GM23248 (cell line): Measurements from ENCODE around the gene CTSF. TPM values are rescaled to one million over a fixed set of nuclear protein-coding genes. Genes with fewer than 3 reads are reported as not detected.

Experiments
- DNase-seq: peaks from one replicate; pipeline ENCODE4 v3.0.0-alpha.2; 2015
- H2AFZ ChIP-seq: fragments of 200-600 bp; sonication (generic); 2 replicates; pipeline ENCODE4 v1.6.1; 2016; ENCODE audit warnings: antibody characterized with exemption
- H3F3A ChIP-seq: fragments of 200-600 bp; sonication (generic); 2 replicates; pipeline ENCODE4 v1.6.1; 2016; ENCODE audit warnings: mild to moderate bottlenecking, antibody characterized with exemption, mixed run types; ENCODE audit not compliant: insufficient read depth
- H3K27ac ChIP-seq: fragments of 200-600 bp; sonication (generic); 2 replicates; pipeline ENCODE4 v1.5.1; 2016; ENCODE audit warnings: mild to moderate bottlenecking
- H3K27me3 ChIP-seq: fragments of 200-600 bp; sonication (generic); replicated peaks from 2 replicates; pipeline ENCODE4 v1.6.1; 2016; ENCODE audit warnings: mild to moderate bottlenecking; ENCODE audit not compliant: insufficient read depth
- H3K36me3 ChIP-seq: fragments of 200-600 bp; sonication (generic); 2 replicates; pipeline ENCODE4 v1.6.1; 2016; ENCODE audit warnings: low read depth, mild to moderate bottlenecking
- H3K4me1 ChIP-seq: fragments of 200-600 bp; sonication (generic); 2 replicates; pipeline ENCODE4 v1.6.1; 2016; ENCODE audit warnings: mild to moderate bottlenecking; ENCODE audit not compliant: insufficient read depth
- H3K4me2 ChIP-seq: fragments of 200-600 bp; sonication (generic); one replicate; pipeline ENCODE4 v1.6.1; 2016; ENCODE audit warnings: mild to moderate bottlenecking; ENCODE audit not compliant: unreplicated experiment
- H3K4me3 ChIP-seq: fragments of 200-600 bp; sonication (generic); 2 replicates; pipeline ENCODE4 v1.5.1; 2016; ENCODE audit warnings: mild to moderate bottlenecking
- H3K79me2 ChIP-seq: fragments of 200-600 bp; sonication (generic); 2 replicates; pipeline ENCODE4 v1.6.1; 2016; ENCODE audit warnings: mild to moderate bottlenecking; ENCODE audit not compliant: insufficient read depth
- H3K9ac ChIP-seq: fragments of 200-600 bp; sonication (generic); 2 replicates; pipeline ENCODE4 v1.6.1; 2016; ENCODE audit warnings: mild to moderate bottlenecking
- H3K9me2 ChIP-seq: fragments of 200-600 bp; sonication (generic); 2 replicates; pipeline ENCODE4 v1.6.1; 2016; ENCODE audit warnings: mixed run types, mild to moderate bottlenecking, moderate library complexity; ENCODE audit not compliant: insufficient read depth
- H3K9me3 ChIP-seq: fragments of 200-600 bp; sonication (generic); one replicate; pipeline ENCODE4 v1.6.1; 2017; ENCODE audit warnings: low read depth
- H4K20me1 ChIP-seq: fragments of 200-600 bp; sonication (generic); 2 replicates; pipeline ENCODE4 v1.6.0; 2016; ENCODE audit not compliant: insufficient read depth
- EZH2 ChIP-seq: fragments of 200-600 bp; sonication (generic); IDR thresholded peaks from 2 replicates; pipeline ENCODE4 v1.6.1; 2018; ENCODE audit warnings: antibody characterized with exemption, mild to moderate bottlenecking; ENCODE audit not compliant: insufficient read depth, poor library complexity, severe bottlenecking
- EZH2phosphoT487 ChIP-seq: fragments of 200-600 bp; sonication (generic); IDR thresholded peaks from 2 replicates; pipeline ENCODE4 v1.6.1; 2018; ENCODE audit warnings: antibody characterized with exemption, moderate library complexity, mild to moderate bottlenecking, low read depth; ENCODE audit not compliant: insufficient read depth
- WGBS, 2 experiments: methylation state at CpG; one replicate each; pipeline ENCODE4 v1.1.6; 2015 to 2017; ENCODE audit warnings: low lambda C conversion rate in 2 of 2, low coverage in 1 of 2; ENCODE audit errors: missing lambda C conversion rate in 2 of 2; 5-methylcytosine and 5-hydroxymethylcytosine counted together
- in situ Hi-C: fragments of 300-500 bp; cut with MboI; formaldehyde crosslinking; loops from 2 replicates; pipeline ENCODE4 v1.15.0; 2020
- polyA plus RNA-seq: library from polyadenylated mRNA; unstranded; fragments of >200 nt; fragmentation: Nextera tagmentation; extraction: Ambion mirVana; gene quantifications from 2 replicates; pipeline ENCODE4 v1.2.1, GENCODE V29; 2016
- small RNA-seq: library from RNA; depleted of rRNA; stranded (forward); fragments of <200 nt; gene quantifications from one replicate; pipeline ENCODE3, GENCODE V24; 2014; ENCODE audit warnings: low read depth, low replicate concordance
- total RNA-seq: library from RNA; depleted of rRNA; stranded (reverse); fragments of >200 nt; shearing (Covaris generic); gene quantifications from 2 replicates; pipeline ENCODE4 v1.2.3, GENCODE V29; 2014; rRNA removed

The CTSF gene
- total and polyA plus RNA-seq, 2 experiments from 2014 or later, result 59.2 to 72.6 TPM

DNA sequence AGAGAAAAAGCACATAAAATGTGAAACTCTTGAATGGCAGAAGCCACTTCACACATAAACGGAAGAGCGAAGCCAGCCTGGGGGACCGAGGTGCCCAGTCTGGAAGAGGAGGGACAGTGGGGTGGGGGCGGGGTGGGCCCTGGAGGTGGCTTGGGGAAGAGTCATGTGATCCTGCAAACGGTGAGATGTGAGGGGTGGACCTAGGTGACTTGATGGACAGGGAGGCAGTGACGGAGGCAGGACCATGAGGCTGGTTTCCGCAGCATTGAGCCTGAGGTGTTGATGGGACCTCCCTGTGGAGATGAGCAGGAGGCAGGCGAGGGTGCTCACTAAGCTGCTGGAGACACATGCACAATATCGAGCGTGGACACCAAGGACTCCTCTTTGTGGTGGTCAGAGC, 39.3 kb downstream of the CTSF start:
- Histone ChIP-seq H3K27me3 (no peaks in the 10 kb centered on the region), H3F3A (no peaks in the 10 kb centered on the region), H3K4me2 (no peak overlapping the region), H3K9me2 (no peaks in the 10 kb centered on the region), H3K4me1 (no peaks in the 10 kb centered on the region), H3K9ac (no peak overlapping the region), H4K20me1 (no peaks in the 10 kb centered on the region), H3K36me3 (no peaks in the 10 kb centered on the region), H3K79me2 (no peaks in the 10 kb centered on the region), H3K27ac (no peak overlapping the region), H3K4me3 (no peak overlapping the region), H3K9me3 (no peaks in the 10 kb centered on the region), H2AFZ (no peak overlapping the region)
- TF ChIP-seq EZH2 (no peak), EZH2phosphoT487 (no peak)
- DNase-seq, result no peak
- WGBS, 2 experiments, result 78 to 87% methylated on average over 8 to 10 of the region's 10 CpGs
- in situ Hi-C loops, result no loop called here

DNA sequence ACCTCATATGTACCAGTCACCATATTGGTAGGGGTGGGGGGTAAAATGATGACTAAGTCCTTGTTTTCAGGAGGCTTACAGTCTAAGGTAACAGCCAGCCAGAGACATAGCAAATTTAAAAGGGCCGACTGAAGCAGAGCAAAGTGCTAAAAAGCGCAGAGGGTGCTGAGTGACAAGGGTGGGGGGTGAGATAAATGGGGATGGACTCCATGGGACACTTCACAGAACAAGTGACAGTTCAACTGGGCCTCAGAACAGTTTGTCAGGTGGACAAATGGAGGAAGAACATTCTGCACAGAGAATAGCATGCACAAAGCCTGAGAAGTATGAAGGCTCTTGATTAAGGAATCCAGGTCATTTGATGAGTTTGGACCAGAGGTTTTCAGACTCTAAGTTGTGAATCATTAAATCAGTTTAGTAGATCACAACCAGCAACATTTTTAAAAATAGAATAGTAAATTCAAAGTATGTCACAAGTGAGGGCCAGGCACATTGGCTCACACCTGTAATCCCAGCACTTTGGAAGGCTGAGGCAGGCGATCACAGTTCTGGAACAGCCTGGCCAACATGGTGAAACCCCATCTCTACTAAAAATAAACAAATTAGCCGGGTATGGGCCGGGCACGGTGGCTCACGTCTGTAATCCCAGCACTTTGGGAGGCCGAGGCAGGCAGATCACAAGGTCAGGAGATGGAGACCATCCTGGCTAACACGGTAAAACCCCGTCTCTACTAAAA, 43.9 kb downstream of the CTSF start:
- no peak overlapping the region for H3K9ac ChIP-seq
- peaks cover 8% of the 10 kb centered on the region; the same call in 1 of the 2 replicates for H3K36me3 ChIP-seq
- no peaks in the 10 kb centered on the region for H4K20me1 ChIP-seq
- TF ChIP-seq EZH2, result no peak
- no peak for TF ChIP-seq EZH2phosphoT487
- no peaks in the 10 kb centered on the region for H3F3A ChIP-seq
- WGBS, 2 experiments, result 78 to 82% methylated on average over 9 to 10 of the region's 10 CpGs
- no peak overlapping the region for H2AFZ ChIP-seq
- DNase-seq, result no peak
- H3K9me3 ChIP-seq, result no peaks in the 10 kb centered on the region
- H3K4me1 ChIP-seq, result no peaks in the 10 kb centered on the region
- H3K4me3 ChIP-seq, result no peak overlapping the region
- H3K79me2 ChIP-seq, result no peaks in the 10 kb centered on the region
- no peaks in the 10 kb centered on the region for H3K27me3 ChIP-seq
- no peak overlapping the region for H3K27ac ChIP-seq
- in situ Hi-C loops, result no loop called here
- H3K4me2 ChIP-seq, result no peak overlapping the region
- no peaks in the 10 kb centered on the region for H3K9me2 ChIP-seq

- H3K4me1 ChIP-seq, result no peaks in the 10 kb centered on the region
- H3K79me2 ChIP-seq, result no peaks in the 10 kb centered on the region
- no peak for DNase-seq
- no peaks in the 10 kb centered on the region for H3K27me3 ChIP-seq
- H3F3A ChIP-seq, result no peaks in the 10 kb centered on the region
- H2AFZ ChIP-seq, result no peak overlapping the region
- H3K4me2 ChIP-seq, result no peak overlapping the region
- H3K9me3 ChIP-seq, result no peaks in the 10 kb centered on the region
- no peaks in the 10 kb centered on the region for H4K20me1 ChIP-seq
- 82 to 85% methylated on average over 11 of the region's 11 CpGs for WGBS, 2 experiments
- in situ Hi-C loops, result no loop called here
- H3K27ac ChIP-seq, result no peak overlapping the region
- no peak overlapping the region for H3K4me3 ChIP-seq
- TF ChIP-seq EZH2phosphoT487, result no peak
- TF ChIP-seq EZH2, result no peak
- no peaks in the 10 kb centered on the region for H3K9me2 ChIP-seq
- H3K9ac ChIP-seq, result no peak overlapping the region
- peaks cover 8% of the 10 kb centered on the region; the same call in 1 of the 2 replicates for H3K36me3 ChIP-seq
Observed at GRCh38 chr11:66523611-66524010, 44.8 kb downstream of the CTSF start.

Small RNA genes lying within 50 kb of the gene (small RNA-seq; reads per million reads assigned to genes)
- gene RNU4-39P, result not detected

Other genes starting within 250 kb of the CTSF start
- 37.7 and 44.0 TPM in 2 replicates for gene RIN1, start 232.2 kb downstream of the CTSF start, total RNA-seq
- gene RIN1, start 232.2 kb downstream of the CTSF start, polyA plus RNA-seq, result 16.8 and 19.1 TPM in 2 replicates
- gene BRMS1, start 223.5 kb downstream of the CTSF start, total RNA-seq, result 48.7 and 65.9 TPM in 2 replicates
- 45.9 and 46.2 TPM in 2 replicates for gene BRMS1, start 223.5 kb downstream of the CTSF start, polyA plus RNA-seq
- 32.0 and 45.3 TPM in 2 replicates for gene B4GAT1, start 221.0 kb downstream of the CTSF start, total RNA-seq
- 23.9 and 26.0 TPM in 2 replicates for gene B4GAT1, start 221.0 kb downstream of the CTSF start, polyA plus RNA-seq
- not detected in 2 replicates for gene SLC29A2, start 196.8 kb downstream of the CTSF start, total RNA-seq
- gene SLC29A2, start 196.8 kb downstream of the CTSF start, polyA plus RNA-seq, result not detected in 2 replicates
- not detected in 2 replicates for gene NPAS4, start 147.6 kb downstream of the CTSF start, total RNA-seq
- not detected in 2 replicates for gene NPAS4, start 147.6 kb downstream of the CTSF start, polyA plus RNA-seq
- gene MRPL11, start 129.8 kb downstream of the CTSF start, total RNA-seq, result 36.7 and 53.5 TPM in 2 replicates
- 75.7 and 76.6 TPM in 2 replicates for gene MRPL11, start 129.8 kb downstream of the CTSF start, polyA plus RNA-seq
- 8.1 and 10.5 TPM in 2 replicates for gene PELI3, start 101.7 kb downstream of the CTSF start, total RNA-seq
- 5.3 and 5.8 TPM in 2 replicates for gene PELI3, start 101.7 kb downstream of the CTSF start, polyA plus RNA-seq
- 50.8 and 64.1 TPM in 2 replicates for gene DPP3, start 88.2 kb downstream of the CTSF start, total RNA-seq
- gene DPP3, start 88.2 kb downstream of the CTSF start, polyA plus RNA-seq, result 33.5 and 34.7 TPM in 2 replicates
- 39.1 and 58.8 TPM in 2 replicates for gene BBS1, start 58.0 kb downstream of the CTSF start, total RNA-seq
- 20.2 and 23.0 TPM in 2 replicates for gene BBS1, start 58.0 kb downstream of the CTSF start, polyA plus RNA-seq
- gene ZDHHC24, start 22.6 kb downstream of the CTSF start, total RNA-seq, result 20.8 and 27.3 TPM in 2 replicates
- 22.3 and 23.5 TPM in 2 replicates for gene ZDHHC24, start 22.6 kb downstream of the CTSF start, polyA plus RNA-seq
- gene ACTN3, start 21.7 kb downstream of the CTSF start, total RNA-seq, result not detected in 2 replicates
- not detected in 2 replicates for gene ACTN3, start 21.7 kb downstream of the CTSF start, polyA plus RNA-seq
- 0.11 and 0.13 TPM in 2 replicates for gene CCDC87, start 24.5 kb upstream of the CTSF start, total RNA-seq
- 0.39 and 0.40 TPM in 2 replicates for gene CCDC87, start 24.5 kb upstream of the CTSF start, polyA plus RNA-seq
- gene CCS, start 24.6 kb upstream of the CTSF start, total RNA-seq, result 28.0 and 29.5 TPM in 2 replicates
- gene CCS, start 24.6 kb upstream of the CTSF start, polyA plus RNA-seq, result 44.1 and 44.2 TPM in 2 replicates
- gene RBM14, start 48.0 kb upstream of the CTSF start, total RNA-seq, result 23.5 and 28.4 TPM in 2 replicates
- gene RBM14, start 48.0 kb upstream of the CTSF start, polyA plus RNA-seq, result 40.6 and 42.6 TPM in 2 replicates
- gene RBM4, start 70.1 kb upstream of the CTSF start, total RNA-seq, result 79.0 and 81.4 TPM in 2 replicates
- 121 and 125 TPM in 2 replicates for gene RBM4, start 70.1 kb upstream of the CTSF start, polyA plus RNA-seq
- gene RBM4B, start 109.3 kb upstream of the CTSF start, total RNA-seq, result 18.5 and 22.9 TPM in 2 replicates
- gene RBM4B, start 109.3 kb upstream of the CTSF start, polyA plus RNA-seq, result 23.2 and 23.4 TPM in 2 replicates
- 0.13 and 0.22 TPM in 2 replicates for gene SPTBN2, start 160.6 kb upstream of the CTSF start, total RNA-seq
- gene SPTBN2, start 160.6 kb upstream of the CTSF start, polyA plus RNA-seq, result 0.13 TPM in 1 of 2 replicates, not detected in the other